Measurements from ENCODE around the gene PROZ. TPM values are rescaled to one million over a fixed set of nuclear protein-coding genes. Genes with fewer than 3 reads are reported as not detected.

The PROZ gene
- total RNA-seq, 3 donors from 2014 or later (not counting 1 experiment from before 2014, with no cell fraction given): 0.82 TPM; not detected in 2

GRCh38 chr13:113129921-113130750 lies 28.3 kb upstream of the PROZ start:
- 41% methylated on average over 60 of the region's 60 CpGs for whole genome bisulfite sequencing (ENCODE audit: insufficient coverage)
- intact Hi-C loops (cut with micrococcal nuclease): no loop called here
- peaks cover 31 to 41% of the 10 kb centered on the region in 2 donors for H3K27me3 Mint-ChIP-seq (ENCODE audit: low read depth in 2 of 2)
- Histone ChIP-seq H3K27me3 (ENCODE audit: control insufficient read depth, insufficient read depth, low read length) (peaks cover 8% of the 10 kb centered on the region), H3K36me3 (ENCODE audit: control insufficient read depth, insufficient read depth, low read length) (no peaks in the 10 kb centered on the region), H3K4me1 (ENCODE audit: control insufficient read depth, insufficient read depth, low read length) (peaks cover 9% of the 10 kb centered on the region), H3K9me3 (ENCODE audit: control insufficient read depth, insufficient read depth, low read length) (peaks cover 3% of the 10 kb centered on the region), H3K4me3 (ENCODE audit: low read length) (peak overlapping the region; percentile 26), H3K27ac (ENCODE audit: low read length) (no peak overlapping the region)
- H3K27ac Mint-ChIP-seq: no peak overlapping the region
- H3K4me1 Mint-ChIP-seq: peaks cover 5% of the 10 kb centered on the region in 2 donors
- no peaks in the 10 kb centered on the region for H3K9me3 Mint-ChIP-seq
- TF ChIP-seq CTCF (IDR thresholded peaks at IDR 0.05): no peak
- DNase-seq: peak in 1 of 2 donors; percentile 39
- peak overlapping the region; percentile 67 for H3K4me3 Mint-ChIP-seq
- ATAC-seq: peak in 2 of 3 donors; percentile 69 to 77
- H3K36me3 Mint-ChIP-seq: no peaks in the 10 kb centered on the region

GRCh38 chr13:113135281-113135760 lies 23.1 kb upstream of the PROZ start:
- intact Hi-C loops (cut with micrococcal nuclease): no loop called here
- H3K27ac Mint-ChIP-seq: no peak overlapping the region
- H3K4me3 Mint-ChIP-seq: no peak overlapping the region
- Histone ChIP-seq H3K27me3 (ENCODE audit: control insufficient read depth, insufficient read depth, low read length) (peaks cover 4% of the 10 kb centered on the region), H3K36me3 (ENCODE audit: control insufficient read depth, insufficient read depth, low read length) (no peaks in the 10 kb centered on the region), H3K27ac (ENCODE audit: low read length) (no peak overlapping the region), H3K9me3 (ENCODE audit: control insufficient read depth, insufficient read depth, low read length) (no peaks in the 10 kb centered on the region), H3K4me1 (ENCODE audit: control insufficient read depth, insufficient read depth, low read length) (no peaks in the 10 kb centered on the region), H3K4me3 (ENCODE audit: low read length) (no peak overlapping the region)
- ATAC-seq (no peak), DNase-seq (no peak)
- no peak for TF ChIP-seq CTCF (IDR thresholded peaks at IDR 0.05)
- no peaks in the 10 kb centered on the region for H3K9me3 Mint-ChIP-seq
- WGBS (ENCODE audit: insufficient coverage): 94% methylated on average over 1 of the region's 2 CpGs
- H3K27me3 Mint-ChIP-seq (ENCODE audit: low read depth in 2 of 2): peaks cover 11 to 18% of the 10 kb centered on the region in 2 donors
- H3K4me1 Mint-ChIP-seq: no peaks in the 10 kb centered on the region
- H3K36me3 Mint-ChIP-seq: no peaks in the 10 kb centered on the region

- DNase-seq (no peak), ATAC-seq (no peak)
- Histone ChIP-seq H3K27ac (ENCODE audit: low read length) (no peak overlapping the region), H3K27me3 (ENCODE audit: control insufficient read depth, insufficient read depth, low read length) (no peaks in the 10 kb centered on the region), H3K9me3 (ENCODE audit: control insufficient read depth, insufficient read depth, low read length) (no peaks in the 10 kb centered on the region), H3K36me3 (ENCODE audit: control insufficient read depth, insufficient read depth, low read length) (no peaks in the 10 kb centered on the region), H3K4me1 (ENCODE audit: control insufficient read depth, insufficient read depth, low read length) (no peaks in the 10 kb centered on the region), H3K4me3 (ENCODE audit: low read length) (no peak overlapping the region)
- no peaks in the 10 kb centered on the region for H3K9me3 Mint-ChIP-seq
- intact Hi-C loops (cut with micrococcal nuclease): no loop called here
- H3K4me1 Mint-ChIP-seq: no peaks in the 10 kb centered on the region
- H3K4me3 Mint-ChIP-seq: no peak overlapping the region
- no peaks in the 10 kb centered on the region for H3K36me3 Mint-ChIP-seq
- WGBS (ENCODE audit: insufficient coverage): 92% methylated on average over 11 of the region's 11 CpGs
- peaks cover 5 to 12% of the 10 kb centered on the region in 2 donors for H3K27me3 Mint-ChIP-seq (ENCODE audit: low read depth in 2 of 2)
- no peak for TF ChIP-seq CTCF (IDR thresholded peaks at IDR 0.05)
- no peak overlapping the region for H3K27ac Mint-ChIP-seq
Observed at GRCh38 chr13:113137691-113138298, 20.7 kb upstream of the PROZ start.
